Measurements from ENCODE around the gene PNPLA6. TPM values are rescaled to one million over a fixed set of nuclear protein-coding genes. Genes with fewer than 3 reads are reported as not detected.

PNPLA6 gene
- total and polyA plus RNA-seq, 2 of the 13 experiments (the other 11 are each of a cell fraction or from before 2014, with no cell fraction given), result 24.9 to 28.2 TPM

DNA sequence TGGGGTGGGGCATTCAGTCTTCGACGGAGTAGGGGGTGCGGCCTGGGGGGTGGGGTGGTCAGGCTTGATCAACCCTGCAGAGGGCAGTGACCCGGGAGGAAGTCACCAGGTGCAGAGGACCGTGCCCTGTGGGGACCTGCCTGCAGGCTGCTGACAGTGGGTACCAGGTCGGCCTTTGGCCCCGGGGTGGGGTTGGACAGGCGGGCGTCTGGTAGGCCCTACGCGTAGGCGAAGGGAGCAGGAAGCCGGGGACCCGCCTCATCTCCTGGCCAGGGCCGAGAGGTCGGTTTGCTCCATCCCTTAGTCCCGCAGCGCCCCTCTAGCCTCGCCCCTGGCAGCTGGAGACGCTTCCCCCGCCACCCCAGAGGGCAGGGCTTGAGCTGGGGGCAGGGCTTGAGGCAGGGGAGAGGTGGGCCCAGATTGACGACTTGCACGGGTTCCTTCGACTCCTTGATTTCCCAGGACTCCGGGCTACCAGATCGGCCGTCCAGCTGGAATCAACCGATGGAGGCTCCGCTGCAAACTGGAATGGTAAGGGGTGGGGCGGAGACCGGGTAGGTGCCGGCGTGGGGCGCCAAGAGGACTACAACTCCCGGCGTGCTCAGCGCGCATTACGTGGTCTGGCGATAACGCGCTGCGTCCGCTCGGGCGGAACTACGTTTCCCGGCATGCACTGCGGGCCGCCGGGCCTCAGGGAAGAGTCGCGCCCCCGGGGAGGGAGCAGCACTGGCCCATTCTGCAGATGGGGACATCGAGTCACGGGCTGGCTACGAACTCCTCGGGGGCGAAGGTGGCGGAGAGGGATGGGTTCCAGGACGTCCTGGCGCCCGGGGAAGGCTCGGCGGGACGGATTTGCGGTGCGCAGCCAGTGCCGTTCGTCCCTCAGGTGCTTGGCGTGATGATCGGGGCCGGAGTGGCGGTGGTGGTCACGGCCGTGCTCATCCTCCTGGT, at the start of gene PNPLA6 (continued):
- TF ChIP-seq, protein P1, sequence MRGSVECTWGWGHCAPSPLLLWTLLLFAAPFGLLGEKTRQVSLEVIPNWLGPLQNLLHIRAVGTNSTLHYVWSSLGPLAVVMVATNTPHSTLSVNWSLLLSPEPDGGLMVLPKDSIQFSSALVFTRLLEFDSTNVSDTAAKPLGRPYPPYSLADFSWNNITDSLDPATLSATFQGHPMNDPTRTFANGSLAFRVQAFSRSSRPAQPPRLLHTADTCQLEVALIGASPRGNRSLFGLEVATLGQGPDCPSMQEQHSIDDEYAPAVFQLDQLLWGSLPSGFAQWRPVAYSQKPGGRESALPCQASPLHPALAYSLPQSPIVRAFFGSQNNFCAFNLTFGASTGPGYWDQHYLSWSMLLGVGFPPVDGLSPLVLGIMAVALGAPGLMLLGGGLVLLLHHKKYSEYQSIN (CRISPR knock-in tag; IDR thresholded peaks at IDR 0.05; ENCODE audit: borderline replicate concordance), result no peak
- TF ChIP-seq, protein P2, sequence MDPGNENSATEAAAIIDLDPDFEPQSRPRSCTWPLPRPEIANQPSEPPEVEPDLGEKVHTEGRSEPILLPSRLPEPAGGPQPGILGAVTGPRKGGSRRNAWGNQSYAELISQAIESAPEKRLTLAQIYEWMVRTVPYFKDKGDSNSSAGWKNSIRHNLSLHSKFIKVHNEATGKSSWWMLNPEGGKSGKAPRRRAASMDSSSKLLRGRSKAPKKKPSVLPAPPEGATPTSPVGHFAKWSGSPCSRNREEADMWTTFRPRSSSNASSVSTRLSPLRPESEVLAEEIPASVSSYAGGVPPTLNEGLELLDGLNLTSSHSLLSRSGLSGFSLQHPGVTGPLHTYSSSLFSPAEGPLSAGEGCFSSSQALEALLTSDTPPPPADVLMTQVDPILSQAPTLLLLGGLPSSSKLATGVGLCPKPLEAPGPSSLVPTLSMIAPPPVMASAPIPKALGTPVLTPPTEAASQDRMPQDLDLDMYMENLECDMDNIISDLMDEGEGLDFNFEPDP (CRISPR knock-in tag; conservative IDR thresholded peaks at IDR 0.05), result no peak
- no peak for TF ChIP-seq SNAPC2 (CRISPR knock-in tag; IDR thresholded peaks at IDR 0.05)
- TF ChIP-seq ZFP36 (IDR thresholded peaks at IDR 0.05; ENCODE audit: borderline replicate concordance, low read depth, low read length, partially characterized antibody), result no peak
- TF ChIP-seq ARID2 (CRISPR knock-in tag; IDR thresholded peaks at IDR 0.05; ENCODE audit: borderline replicate concordance), result no peak
- TF ChIP-seq PHF21A (CRISPR knock-in tag; IDR thresholded peaks at IDR 0.05), result no peak
- peak; percentile 94 for TF ChIP-seq IRF2 (CRISPR knock-in tag; IDR thresholded peaks at IDR 0.05)
- TF ChIP-seq KDM6A (CRISPR knock-in tag; IDR thresholded peaks at IDR 0.05; ENCODE audit: low read depth), result peak; percentile 24; the same call in 1 of the 2 replicates
- TF ChIP-seq MED1 (CRISPR knock-in tag; IDR thresholded peaks at IDR 0.05), result no peak; the same call in 1 of the 2 replicates
- TF ChIP-seq ZNF34 (CRISPR knock-in tag; IDR thresholded peaks at IDR 0.05; ENCODE audit: borderline replicate concordance), result no peak
- no peak for TF ChIP-seq CCAR2 (optimal IDR thresholded peaks at IDR 0.05; ENCODE audit: low read depth, low read length)
- TF ChIP-seq, protein P3, sequence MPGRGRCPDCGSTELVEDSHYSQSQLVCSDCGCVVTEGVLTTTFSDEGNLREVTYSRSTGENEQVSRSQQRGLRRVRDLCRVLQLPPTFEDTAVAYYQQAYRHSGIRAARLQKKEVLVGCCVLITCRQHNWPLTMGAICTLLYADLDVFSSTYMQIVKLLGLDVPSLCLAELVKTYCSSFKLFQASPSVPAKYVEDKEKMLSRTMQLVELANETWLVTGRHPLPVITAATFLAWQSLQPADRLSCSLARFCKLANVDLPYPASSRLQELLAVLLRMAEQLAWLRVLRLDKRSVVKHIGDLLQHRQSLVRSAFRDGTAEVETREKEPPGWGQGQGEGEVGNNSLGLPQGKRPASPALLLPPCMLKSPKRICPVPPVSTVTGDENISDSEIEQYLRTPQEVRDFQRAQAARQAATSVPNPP (CRISPR knock-in tag; IDR thresholded peaks at IDR 0.05), result no peak
- no peak for TF ChIP-seq ZNF773 (CRISPR knock-in tag; IDR thresholded peaks at IDR 0.05; ENCODE audit: borderline replicate concordance)
- TF ChIP-seq KLF16 (CRISPR knock-in tag; IDR thresholded peaks at IDR 0.05), result peak in 1 of 2 experiments; percentile 80; a peak in 1 of 4 replicates
- TF ChIP-seq, protein P4, sequence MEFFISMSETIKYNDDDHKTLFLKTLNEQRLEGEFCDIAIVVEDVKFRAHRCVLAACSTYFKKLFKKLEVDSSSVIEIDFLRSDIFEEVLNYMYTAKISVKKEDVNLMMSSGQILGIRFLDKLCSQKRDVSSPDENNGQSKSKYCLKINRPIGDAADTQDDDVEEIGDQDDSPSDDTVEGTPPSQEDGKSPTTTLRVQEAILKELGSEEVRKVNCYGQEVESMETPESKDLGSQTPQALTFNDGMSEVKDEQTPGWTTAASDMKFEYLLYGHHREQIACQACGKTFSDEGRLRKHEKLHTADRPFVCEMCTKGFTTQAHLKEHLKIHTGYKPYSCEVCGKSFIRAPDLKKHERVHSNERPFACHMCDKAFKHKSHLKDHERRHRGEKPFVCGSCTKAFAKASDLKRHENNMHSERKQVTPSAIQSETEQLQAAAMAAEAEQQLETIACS (CRISPR knock-in tag; IDR thresholded peaks at IDR 0.05), result peak; percentile 36; the same call in 1 of the 2 replicates
- TF ChIP-seq, protein P5, sequence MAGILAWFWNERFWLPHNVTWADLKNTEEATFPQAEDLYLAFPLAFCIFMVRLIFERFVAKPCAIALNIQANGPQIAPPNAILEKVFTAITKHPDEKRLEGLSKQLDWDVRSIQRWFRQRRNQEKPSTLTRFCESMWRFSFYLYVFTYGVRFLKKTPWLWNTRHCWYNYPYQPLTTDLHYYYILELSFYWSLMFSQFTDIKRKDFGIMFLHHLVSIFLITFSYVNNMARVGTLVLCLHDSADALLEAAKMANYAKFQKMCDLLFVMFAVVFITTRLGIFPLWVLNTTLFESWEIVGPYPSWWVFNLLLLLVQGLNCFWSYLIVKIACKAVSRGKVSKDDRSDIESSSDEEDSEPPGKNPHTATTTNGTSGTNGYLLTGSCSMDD (CRISPR knock-in tag; IDR thresholded peaks at IDR 0.05), result no peak
- peak; percentile 100 for TF ChIP-seq ZNF629 (CRISPR knock-in tag; conservative IDR thresholded peaks at IDR 0.05)
- TF ChIP-seq ZNF30 (CRISPR knock-in tag; IDR thresholded peaks at IDR 0.05), result 0 out of 2 replicates have a peak, but pooled peaks have one; percentile 15
- peak; percentile 88 for TF ChIP-seq MAF1 (CRISPR knock-in tag; IDR thresholded peaks at IDR 0.05; ENCODE audit: borderline replicate concordance)

Data from HepG2 (cell line).